Liver (tissue), 3 donors: ENCODE measurements around the gene C1QA.

ENCODE experiments used
- EGR1 ChIP-seq, 2 donors: IDR thresholded peaks; 2 replicates each; pipeline ENCODE4 v1.6.1; 2016 to 2018; ENCODE audit warnings: antibody characterized with exemption in 2 of 2, low read depth in 2 of 2
- FOXA1 ChIP-seq: IDR thresholded peaks from 2 replicates; pipeline ENCODE4 v1.6.1; 2016; ENCODE audit warnings: antibody characterized with exemption
- GABPA ChIP-seq, 2 donors: IDR thresholded peaks in 1 of 2; conservative IDR thresholded peaks in 1 of 2; 2 replicates each; pipeline ENCODE4 v1.6.1; 2016; ENCODE audit warnings: antibody characterized with exemption in 2 of 2, mild to moderate bottlenecking in 1 of 2, moderate library complexity in 1 of 2
- HNF4G ChIP-seq: IDR thresholded peaks from 2 replicates; pipeline ENCODE4 v1.6.1; 2016; ENCODE audit warnings: antibody characterized with exemption
- JUND ChIP-seq, 2 donors: IDR thresholded peaks; 2 replicates each; pipeline ENCODE4 v1.6.1; 2016; ENCODE audit warnings: antibody characterized with exemption in 2 of 2
- RAD21 ChIP-seq, 2 donors: IDR thresholded peaks; 2 replicates each; pipeline ENCODE4 v1.6.1; 2016; ENCODE audit warnings: antibody characterized with exemption in 2 of 2, mild to moderate bottlenecking in 2 of 2
- REST ChIP-seq: IDR thresholded peaks from 2 replicates; pipeline ENCODE4 v1.6.1; 2016; ENCODE audit warnings: antibody characterized with exemption, mild to moderate bottlenecking
- RXRA ChIP-seq, 2 donors: IDR thresholded peaks; 2 replicates each; pipeline ENCODE4 v1.6.1; 2017 to 2018; ENCODE audit warnings: antibody characterized with exemption in 2 of 2, mild to moderate bottlenecking in 1 of 2
- SP1 ChIP-seq: IDR thresholded peaks from 2 replicates; pipeline ENCODE4 v1.6.1; 2018; ENCODE audit warnings: antibody characterized with exemption, mild to moderate bottlenecking
- TAF1 ChIP-seq: conservative IDR thresholded peaks from 2 replicates; pipeline ENCODE4 v1.6.1; 2016; ENCODE audit warnings: antibody characterized with exemption, mild to moderate bottlenecking
- YY1 ChIP-seq: IDR thresholded peaks from 2 replicates; pipeline ENCODE4 v1.6.1; 2016; ENCODE audit warnings: antibody characterized with exemption, mild to moderate bottlenecking
- ZBTB33 ChIP-seq: IDR thresholded peaks from 2 replicates; pipeline ENCODE4 v1.6.1; 2016; ENCODE audit warnings: antibody characterized with exemption
- TF ChIP-seq, protein P1 (sequence below): fragments of 150-350 bp; IDR thresholded peaks from 2 replicates; pipeline ENCODE4 v1.5.1; 2017; ENCODE audit warnings: improper control_type of control experiment, low read depth, low read length; ENCODE audit not compliant: missing input control
- donor health status: healthy.
- donor health status: healthy.

DNA sequence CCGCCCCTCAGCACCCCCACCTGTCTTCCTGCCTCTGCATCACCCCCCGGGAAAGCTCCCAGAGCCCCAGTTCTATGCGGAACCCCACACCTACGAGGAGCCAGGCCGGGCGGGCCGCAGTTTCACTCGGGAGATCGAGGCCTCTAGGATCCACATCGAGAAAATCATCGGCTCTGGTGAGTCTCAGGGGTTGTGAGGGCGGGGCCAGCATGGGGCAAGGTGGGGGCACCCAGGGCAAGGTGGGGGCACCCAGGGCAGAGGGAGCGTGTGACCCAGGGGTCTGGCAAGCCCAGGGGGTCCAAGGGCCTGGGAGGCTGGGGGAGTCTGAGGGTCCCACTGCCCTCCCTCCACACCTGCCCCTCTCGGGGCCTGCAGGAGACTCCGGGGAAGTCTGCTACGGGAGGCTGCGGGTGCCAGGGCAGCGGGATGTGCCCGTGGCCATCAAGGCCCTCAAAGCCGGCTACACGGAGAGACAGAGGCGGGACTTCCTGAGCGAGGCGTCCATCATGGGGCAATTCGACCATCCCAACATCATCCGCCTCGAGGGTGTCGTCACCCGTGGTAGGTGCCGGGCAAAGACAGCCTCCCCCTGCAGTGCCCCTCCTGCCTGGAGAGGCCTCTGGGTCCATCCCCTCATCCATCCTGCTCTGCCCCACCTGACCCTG is 39.0 kb upstream of the C1QA start:
- TF ChIP-seq, protein P1, sequence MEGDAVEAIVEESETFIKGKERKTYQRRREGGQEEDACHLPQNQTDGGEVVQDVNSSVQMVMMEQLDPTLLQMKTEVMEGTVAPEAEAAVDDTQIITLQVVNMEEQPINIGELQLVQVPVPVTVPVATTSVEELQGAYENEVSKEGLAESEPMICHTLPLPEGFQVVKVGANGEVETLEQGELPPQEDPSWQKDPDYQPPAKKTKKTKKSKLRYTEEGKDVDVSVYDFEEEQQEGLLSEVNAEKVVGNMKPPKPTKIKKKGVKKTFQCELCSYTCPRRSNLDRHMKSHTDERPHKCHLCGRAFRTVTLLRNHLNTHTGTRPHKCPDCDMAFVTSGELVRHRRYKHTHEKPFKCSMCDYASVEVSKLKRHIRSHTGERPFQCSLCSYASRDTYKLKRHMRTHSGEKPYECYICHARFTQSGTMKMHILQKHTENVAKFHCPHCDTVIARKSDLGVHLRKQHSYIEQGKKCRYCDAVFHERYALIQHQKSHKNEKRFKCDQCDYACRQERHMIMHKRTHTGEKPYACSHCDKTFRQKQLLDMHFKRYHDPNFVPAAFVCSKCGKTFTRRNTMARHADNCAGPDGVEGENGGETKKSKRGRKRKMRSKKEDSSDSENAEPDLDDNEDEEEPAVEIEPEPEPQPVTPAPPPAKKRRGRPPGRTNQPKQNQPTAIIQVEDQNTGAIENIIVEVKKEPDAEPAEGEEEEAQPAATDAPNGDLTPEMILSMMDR = no peak
- TF ChIP-seq RXRA (IDR thresholded peaks at IDR 0.05) = no peak
- TF ChIP-seq JUND (IDR thresholded peaks at IDR 0.05) = no peak
- no peak for TF ChIP-seq HNF4G
- TF ChIP-seq GABPA (IDR thresholded peaks at IDR 0.05 in 1 of 2, conservative IDR thresholded peaks at IDR 0.05 in 1 of 2) = no peak
- TF ChIP-seq EGR1 (IDR thresholded peaks at IDR 0.05; ENCODE audit: low read depth in 2 of 2) = no peak
- TF ChIP-seq ZBTB33 = no peak
- no peak for TF ChIP-seq SP1
- no peak for TF ChIP-seq YY1
- no peak for TF ChIP-seq REST
- TF ChIP-seq FOXA1 = no peak
- TF ChIP-seq TAF1 = no peak
- no peak for TF ChIP-seq RAD21 (IDR thresholded peaks at IDR 0.05)
